Ammon's horn (tissue), 1 donor: Measurements from ENCODE around the gene GMPR2.
"Not testable (repeated sequence)": the region's sequence is repeated elsewhere in the genome, so short reads cannot be mapped to it uniquely, and the experiment has no call there.

Source experiments
- DNase-seq: peaks from one replicate; pipeline ENCODE4 v3.0.0-alpha.2; 2016; ENCODE audit warnings: low spot score

The GMPR2 gene

DNA sequence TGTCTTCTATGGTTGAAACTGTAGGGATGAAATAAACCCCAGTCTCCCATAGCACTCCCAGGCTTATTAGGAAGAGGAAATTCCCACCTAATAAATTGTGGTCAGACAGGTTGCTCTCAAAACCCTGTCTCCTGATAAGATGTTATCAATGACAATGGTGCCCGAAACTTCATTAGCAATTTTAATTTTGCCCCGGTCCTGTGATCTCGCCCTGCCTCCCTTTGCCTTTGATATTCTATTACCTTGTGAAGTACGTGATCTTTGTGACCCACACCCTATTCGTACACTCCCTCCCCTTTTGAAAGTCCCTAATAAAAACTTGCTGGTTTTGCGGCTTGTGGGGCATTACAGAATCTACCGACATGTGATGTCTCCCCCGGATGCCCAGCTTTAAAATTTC, 30.2 kb upstream of the GMPR2 start:
- DNase-seq: not testable (repeated sequence)

DNA sequence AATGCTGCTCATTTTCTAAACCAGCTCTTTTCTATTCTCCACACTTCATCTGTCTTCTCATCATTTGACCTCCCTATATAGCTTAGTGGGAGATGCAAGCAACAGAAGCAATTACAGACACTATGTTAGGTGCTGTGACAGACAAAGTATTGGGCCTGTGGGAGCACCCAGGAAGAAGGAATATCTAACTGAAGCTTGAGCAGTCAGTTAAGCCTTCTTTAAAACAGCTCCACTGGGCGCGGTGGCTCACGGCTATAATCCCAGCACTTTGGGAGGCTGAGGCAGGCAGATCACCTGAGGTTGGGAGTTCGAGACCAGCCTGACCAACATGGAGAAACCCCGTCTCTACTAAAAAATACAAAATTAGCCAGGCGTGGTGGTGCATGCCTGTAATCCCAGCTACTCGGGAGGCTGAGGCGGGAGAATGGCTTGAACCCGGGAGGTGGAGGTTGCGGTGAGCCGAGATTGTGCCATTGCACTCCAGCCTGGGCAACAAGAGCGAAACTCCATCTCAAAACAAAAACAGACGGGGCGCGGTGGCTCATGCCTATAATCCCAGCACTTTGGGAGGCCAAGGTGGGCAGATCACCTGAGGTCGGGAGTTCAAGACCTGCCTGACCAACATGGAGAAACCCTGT, 29.4 kb upstream of the GMPR2 start:
- not testable (repeated sequence) for DNase-seq

DNA sequence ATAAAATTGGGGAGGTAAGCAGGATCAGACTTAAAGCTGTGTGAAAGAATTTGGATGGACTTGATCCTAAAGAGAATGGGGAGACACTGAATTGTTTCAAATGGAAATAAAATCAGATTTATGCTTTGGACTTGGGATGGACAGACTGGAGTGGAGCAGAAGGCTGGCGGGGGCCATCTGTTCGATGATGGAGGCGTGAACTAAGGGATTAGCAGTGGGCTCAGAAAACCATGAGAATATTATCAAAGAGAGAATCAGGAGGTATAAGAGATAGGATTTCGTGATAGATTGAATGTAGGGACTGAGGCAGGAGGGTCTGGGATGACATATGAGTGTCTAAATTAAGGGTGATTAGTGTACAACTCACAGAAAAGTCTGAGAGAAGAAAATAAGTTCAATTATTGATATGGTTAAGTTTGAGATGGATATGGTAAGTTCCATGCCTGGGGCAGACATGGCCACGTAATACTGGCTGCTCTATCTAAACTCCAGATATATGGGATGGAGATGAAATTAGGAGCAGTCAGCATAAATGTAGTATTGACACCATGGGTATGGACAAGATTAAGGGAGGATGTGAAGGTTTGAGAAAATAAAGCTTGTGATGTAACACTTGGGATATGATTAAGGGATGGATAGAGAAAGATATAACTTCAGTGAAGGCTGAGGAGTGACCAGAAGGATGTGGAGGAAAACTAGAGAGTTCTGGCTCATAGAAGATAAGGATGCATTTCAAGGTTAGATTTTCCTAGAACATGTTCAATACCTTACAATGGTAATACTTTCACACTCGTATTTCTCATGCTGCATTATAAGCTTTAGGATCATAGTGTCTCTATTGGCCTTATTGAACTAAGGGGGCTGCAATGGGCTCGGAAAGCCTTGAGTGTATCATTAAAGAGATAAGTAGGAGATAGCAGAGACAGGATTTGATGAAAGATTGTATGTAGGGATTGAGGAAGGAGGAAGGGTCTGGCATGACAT, 28.3 kb upstream of the GMPR2 start:
- no peak for DNase-seq

DNA sequence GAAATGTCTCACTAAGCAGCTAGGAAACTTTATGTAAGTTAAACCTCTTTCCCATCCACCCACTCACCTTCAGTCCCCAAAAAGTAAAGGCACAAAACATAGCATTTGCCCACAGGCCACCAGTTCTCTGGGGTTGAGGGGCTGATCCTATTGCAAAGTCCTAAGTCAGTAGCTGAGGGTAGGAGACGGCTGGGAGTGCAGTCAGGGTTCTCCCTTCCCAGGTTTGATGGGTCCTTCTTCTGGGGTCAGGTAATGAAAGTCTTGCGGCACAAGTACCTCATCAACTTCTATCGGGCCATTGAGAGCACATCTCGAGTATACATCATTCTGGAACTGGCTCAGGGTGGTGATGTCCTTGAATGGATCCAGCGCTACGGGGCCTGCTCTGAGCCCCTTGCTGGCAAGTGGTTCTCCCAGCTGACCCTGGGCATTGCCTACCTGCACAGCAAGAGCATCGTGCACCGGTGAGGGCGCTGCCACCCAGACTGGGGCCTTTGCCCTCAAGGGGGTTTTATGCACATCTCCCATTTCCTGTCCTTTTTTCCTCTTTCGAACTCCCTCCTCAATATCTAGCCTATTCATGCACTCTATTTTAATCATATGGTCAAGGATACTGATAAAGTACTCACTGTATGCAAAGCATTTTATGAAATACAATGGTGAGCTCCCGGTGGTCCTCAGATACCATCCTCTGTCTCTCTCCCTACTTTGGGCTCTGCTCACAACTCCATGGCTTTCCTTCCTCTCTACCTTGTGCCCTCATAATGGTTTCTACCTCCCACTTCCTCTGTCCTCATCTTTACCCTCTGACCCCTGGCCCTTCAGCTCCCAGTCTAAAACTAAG, 26.2 kb upstream of the GMPR2 start:
- DNase-seq: no peak

DNA sequence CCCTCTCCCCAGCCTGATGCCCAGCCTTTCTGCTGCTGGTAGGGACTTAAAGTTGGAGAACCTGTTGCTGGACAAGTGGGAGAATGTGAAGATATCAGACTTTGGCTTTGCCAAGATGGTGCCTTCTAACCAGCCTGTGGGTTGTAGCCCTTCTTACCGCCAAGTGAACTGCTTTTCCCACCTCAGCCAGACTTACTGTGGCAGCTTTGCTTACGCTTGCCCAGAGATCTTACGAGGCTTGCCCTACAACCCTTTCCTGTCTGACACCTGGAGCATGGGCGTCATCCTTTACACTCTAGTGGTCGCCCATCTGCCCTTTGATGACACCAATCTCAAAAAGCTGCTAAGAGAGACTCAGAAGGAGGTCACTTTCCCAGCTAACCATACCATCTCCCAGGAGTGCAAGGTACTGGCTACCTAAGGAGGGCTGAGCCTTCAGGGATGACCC, 25.6 kb upstream of the GMPR2 start:
- DNase-seq: no peak

DNA sequence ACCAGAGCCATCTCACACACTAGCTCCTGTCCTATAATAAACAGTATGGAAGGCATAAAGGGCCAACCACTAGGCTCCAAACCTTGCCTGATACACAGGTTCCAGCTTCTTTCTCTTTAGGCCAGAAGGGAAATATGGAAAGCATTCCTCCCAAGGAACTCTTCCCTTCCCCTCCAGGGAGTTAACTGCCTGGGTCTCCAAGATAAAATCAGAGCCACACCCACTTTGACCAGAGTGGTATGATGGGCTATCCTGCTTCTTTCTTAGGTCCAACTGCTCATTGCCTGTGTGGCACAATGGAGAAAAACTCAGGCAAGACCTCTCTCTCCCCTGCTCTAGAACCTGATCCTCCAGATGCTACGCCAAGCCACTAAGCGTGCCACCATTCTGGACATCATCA, 25.1 kb upstream of the GMPR2 start:
- DNase-seq: no peak

DNA sequence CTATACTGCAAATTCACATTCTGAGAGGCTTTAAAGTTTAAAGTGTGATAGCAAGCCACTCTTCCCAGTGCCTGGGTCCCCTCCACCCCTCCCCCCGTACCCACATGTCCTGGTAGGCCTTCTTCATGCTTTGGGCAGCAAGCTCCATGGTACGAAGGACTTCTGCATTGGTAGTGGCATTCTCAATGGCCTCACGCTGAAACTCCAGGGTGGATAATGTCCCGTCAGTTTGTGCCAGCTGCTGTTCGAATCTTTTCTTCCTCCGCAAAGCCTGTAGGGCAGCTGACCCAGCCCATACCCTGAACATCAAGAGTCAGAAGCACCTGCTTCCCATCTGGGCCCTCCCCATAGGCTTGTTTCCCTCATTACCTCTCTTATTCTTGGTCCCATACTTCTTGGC, 21.4 kb upstream of the GMPR2 start:
- DNase-seq: no peak

DNA sequence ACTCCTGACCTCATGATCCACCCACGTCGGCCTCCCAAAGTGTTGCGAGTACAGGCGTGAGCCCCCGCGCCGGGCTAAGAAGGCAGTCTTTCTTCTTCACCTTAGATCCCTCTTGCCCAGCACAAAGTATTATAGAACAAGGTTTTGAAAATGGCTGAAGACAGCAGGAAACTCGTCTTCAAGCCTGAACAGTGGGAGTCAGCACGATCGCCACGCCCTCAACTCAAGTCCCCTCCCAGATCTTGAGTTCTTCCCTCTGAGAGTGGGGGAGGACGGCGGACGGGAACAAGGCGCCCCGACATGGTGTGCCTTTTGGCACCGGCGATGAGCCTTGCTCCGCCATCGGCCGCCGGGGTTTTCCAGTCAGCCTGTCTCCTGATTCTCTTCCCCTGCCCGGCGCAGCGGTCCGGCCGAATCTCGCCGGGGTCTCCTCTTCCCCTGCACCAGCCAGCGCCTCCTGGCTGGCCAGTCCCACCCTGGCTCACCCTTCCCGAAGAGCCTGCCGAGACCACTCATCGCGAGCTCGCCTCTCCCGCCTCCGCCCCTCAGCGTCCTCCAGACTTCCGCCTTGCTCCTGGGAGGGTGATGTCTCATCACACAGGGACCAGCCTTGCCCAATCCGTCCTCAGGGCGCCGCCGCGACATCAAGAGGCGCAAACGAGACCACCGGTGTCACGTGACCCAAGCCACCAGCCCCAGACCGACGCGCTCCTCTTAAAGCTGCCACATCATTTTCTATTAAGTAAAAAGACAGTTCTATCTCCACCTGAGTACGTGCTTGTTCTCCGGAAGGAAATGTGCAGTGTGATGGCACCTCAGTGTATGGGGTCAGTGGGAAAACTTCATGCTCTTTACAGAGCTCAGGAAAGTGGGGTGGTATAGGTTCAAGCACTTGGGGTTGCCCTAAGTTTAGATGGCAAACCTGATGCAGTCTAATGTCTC, 19.5 kb upstream of the GMPR2 start, which contains the start of gene CHMP4A:
TSS of gene CHMP4A (minus strand) at position 565 of the 942 bp plus-strand sequence. CDS start at position 516, 49 bp downstream.
- DNase-seq: peak; percentile 98

DNA sequence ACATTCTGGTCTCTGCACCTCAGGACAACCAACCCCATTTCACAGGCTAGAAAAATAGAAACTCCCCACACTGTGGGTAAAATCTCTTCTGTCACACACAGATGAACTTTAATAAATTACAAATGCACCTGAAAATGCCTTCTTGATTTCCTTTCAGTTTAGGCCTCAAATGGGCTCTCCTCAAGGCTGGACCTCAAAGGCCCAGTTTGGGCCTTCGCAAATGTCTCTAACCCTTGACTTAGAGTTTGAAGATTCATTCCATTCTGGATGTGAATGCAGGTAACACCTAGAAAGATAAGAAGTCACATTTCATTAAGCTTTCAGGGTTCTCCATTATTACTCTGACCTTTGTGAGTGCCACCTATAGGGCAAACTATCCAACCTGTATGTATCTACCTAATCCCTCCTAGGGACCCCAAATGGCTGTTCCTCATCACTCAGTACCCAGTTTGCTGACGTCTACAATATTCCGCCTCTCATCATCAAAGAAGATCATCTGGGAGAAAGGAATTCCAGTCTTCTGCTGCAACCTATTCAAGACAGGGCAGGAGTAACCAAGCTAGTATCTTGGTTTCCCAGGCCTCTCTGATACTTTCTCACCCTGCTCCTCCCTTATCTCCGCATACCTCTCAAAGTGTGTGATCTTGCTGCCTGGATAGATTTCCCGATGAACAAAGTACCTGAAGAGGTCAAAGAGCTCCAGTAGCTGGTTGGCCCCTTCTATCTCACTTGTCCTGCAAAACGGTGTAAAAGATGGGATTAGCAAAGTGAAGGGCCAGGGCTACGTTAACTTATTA, 18.7 kb upstream of the GMPR2 start:
- DNase-seq: no peak

DNA sequence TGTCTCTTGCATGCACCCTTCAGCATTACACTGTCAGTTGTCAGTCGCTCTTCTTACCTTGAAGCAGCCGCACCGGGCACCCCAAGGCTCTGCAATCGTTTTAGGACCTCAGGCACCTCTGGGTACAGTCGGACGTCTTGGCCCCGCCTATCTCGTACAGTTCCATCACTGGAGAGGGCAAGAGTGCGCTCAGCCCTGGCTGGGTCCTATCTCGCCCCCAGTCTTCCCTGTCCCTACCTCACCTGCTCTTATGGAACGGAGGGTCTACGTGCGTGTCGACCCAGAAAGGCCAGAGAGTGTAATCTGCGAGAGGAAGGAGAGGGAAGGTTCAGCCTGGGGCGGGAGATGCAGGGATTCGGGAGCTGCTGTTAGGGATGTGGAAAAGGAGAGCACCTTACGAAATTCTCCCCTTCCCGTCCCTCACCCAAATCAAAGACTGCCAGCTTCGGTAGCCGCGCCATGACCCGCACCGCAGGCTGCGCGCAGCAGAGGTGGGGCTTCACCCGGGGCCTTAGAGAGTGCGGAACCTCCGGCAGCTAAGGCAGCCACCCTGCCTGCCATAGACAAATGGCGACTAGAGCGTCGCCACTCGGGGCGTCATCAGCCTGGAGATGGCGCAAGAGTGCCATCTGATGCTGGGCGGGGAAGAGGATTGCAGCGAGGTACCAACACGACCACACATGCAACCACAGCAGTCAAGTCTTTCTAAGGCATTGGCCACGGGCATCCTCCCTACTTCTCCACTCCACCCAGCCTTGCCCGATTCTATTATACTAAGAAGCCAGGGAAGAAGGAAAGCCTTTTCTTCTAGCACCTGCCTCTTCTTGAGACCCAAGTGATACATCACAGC, 17.0 kb upstream of the GMPR2 start, which contains the start of gene MDP1:
TSS of gene MDP1 (minus strand) at position 572 of the 850 bp plus-strand sequence. CDS start at position 461, 111 bp downstream.
- peak; percentile 97 for DNase-seq

DNA sequence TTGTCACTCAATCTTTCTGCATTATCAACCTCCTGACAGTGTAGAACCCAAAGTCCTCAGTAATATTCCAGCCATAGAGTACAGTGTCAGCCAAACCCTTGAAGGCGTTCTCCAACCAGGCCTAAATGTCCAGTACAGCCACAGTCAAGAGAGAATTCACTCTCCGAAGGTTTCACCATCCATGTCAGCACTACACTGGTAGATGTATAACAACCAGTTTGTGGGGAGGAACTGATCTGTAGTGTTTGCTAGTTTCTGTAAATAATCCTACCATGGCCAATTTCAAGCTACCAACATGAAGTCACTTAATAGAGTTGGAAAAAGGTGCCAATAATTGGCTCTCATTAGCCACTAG, 16.4 kb upstream of the GMPR2 start:
- DNase-seq: no peak

DNA sequence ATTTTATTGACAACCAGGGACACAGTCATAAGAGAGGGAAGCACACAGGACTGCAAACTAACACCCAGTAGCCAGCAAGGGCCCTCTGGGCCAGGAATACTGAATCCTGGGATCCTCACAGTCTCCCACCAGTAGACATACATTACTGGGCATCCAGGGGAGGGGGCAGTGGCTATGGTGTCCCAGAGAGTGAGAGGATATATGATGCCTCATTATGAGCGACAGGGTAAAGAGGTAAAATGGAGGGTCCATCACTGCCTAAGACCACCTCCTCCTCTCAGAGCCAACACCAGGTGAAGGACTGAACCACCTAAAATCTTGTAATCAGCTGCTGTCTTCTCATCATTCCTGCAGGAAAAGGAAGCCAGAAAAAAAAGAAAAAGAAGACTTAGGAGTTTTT, 15.9 kb upstream of the GMPR2 start:
- not testable (repeated sequence) for DNase-seq

DNA sequence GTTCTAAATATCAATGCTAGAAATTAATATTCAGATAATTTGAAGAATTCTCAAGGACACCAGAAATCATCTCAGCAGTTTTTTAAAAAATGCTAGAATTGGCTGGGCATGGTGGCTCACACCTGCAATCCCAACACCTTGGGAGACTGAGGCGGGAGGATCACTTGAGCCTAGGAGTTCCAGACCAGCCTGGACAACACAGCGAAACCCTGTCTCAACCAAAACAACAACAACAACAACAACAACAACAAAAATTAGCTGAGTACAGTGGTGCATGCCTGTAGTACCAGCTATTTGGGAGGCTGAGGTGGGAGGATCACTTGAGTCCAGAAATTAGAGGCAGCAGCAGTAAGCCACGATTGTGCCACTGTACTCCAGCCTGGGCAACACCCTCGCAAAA, 13.6 kb upstream of the GMPR2 start:
- no peak for DNase-seq

DNA sequence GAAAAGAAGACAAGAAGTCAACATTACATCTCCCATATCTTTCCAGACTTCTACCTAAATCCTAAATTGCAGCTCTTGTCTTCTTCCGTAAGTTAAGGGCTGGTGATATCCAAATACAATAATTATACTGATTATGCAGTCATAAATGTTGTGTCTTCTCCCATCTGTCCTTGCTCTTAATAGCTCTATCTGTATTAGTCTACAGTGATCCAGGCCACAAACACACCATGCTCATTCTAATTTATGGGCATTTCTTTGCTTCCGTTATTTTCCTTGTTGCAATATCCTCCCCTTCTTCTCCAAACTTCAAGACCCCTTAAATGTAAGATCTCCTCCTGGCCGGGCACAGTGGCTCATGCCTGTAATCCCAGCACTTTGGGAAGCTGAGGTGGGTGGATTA, 13.2 kb upstream of the GMPR2 start:
- DNase-seq: no peak

DNA sequence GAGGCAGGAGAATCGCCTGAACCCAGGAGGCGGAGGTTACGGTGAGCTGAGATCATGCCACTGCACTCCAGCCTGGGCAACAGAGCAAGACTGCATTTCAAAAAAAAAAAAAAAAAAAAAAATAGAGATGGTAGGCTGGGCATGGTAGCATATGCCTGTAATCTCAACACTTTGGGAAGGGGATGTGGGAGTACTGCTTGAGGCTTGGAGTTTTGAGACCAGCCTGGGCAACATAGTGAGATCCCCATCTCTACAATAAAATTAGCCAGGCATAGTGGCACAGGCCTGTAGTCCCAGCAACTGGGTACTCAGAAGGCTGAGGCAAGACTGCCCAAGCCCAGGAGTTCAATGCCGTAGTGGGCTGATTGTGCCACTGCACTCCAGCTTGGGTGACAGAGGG, 9.7 kb upstream of the GMPR2 start:
- DNase-seq: not testable (repeated sequence)

DNA sequence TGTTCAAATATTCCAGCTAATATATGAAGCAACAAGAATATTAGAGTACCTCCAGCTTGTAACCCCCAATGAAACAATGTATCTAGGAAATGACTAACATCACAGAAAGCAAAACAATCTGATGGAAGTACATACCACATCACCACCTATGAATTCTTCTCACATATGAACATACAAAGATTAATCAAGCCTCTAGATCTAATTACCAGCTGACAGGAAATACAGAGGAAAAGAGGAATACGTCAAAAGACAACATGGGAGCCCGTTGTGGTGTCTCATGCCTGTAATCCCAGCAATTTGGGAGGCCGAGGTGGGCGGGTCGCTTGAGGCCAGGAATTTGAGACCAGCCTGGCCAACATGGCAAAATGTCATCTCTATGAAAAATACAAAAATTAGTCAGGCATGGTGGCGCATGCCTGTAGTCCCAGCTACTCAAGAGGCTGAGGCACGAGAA, 8.1 kb upstream of the GMPR2 start:
- no peak for DNase-seq

DNA sequence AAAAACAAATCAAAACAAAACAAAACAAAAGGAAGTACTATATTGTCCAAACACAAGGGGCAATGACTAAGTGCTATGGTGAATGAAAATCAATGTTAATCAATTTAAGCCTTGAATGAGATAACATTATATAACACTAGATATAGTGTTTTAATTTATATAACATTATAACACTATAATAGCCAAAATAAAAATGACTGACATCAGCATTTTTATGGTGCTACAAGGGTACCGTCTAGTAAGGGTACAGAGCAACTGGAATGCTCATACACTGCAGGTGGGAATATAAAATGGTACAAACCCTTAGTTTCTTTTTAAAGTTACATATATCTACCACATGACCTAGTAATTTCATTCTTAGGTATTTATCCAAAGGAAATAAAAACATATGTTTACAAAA, 6.3 kb upstream of the GMPR2 start:
- DNase-seq: no peak

DNA sequence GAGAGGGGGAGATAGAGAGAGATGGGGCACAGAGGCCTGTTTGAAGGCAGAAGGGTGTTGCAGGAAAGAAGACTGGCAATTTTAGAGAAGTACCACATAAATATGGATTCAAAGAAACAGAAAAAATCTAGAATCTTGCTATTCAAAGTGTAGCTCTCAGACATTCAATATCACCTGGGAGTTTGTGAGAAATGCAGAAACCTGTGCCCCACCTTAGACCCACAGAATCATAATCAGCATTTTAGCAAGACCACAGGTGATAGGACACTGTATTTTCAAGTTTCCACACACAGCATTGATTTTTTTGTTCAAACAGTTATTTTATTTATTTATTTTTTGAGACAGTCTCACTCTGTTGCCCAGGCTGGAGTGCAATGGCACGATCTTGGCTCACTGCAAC, 3.8 kb upstream of the GMPR2 start:
- DNase-seq: no peak
